Measurements from ENCODE around the gene XKR8. TPM values are rescaled to one million over a fixed set of nuclear protein-coding genes. Genes with fewer than 3 reads are reported as not detected.
"Not testable (repeated sequence)": the region's sequence is repeated elsewhere in the genome, so short reads cannot be mapped to it uniquely, and the experiment has no call there.

Gene XKR8
- total RNA-seq, 2 experiments from 2014 or later, result 3.2 to 4.8 TPM

DNA sequence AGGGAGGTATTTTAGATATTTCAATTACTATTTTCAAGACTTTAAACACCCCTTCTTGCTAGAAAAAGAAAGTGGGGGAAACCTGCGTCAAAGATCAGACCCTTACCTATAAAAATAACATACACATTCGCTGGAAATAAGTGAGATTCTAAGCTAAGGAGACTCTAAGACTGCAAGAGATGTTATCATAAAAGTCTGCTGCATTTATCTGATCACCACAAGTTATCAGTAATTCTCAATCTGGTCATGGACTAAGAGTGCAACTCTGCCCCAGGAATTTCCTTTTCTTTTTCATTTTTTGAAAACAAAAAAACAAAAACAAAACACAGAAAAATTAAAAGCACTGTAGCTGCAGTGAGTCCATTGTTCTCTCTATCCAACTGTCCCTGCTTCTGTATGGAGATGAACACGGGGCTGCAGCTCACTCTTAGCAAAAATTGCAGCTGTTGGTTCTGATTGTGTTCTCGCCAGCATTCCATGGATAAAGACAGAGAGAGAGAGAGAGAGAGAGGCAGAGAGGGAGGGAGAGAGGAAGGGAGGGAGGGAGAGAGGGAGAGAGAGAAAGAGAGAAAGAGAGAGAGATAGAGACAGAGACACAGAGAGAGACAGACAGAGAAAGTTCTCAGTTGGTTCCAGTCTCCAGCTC is 14.1 kb downstream of the XKR8 start:
- Mint-ChIP-seq H3K27ac (no peak overlapping the region), H3K27me3 (ENCODE audit: low read depth) (no peaks in the 10 kb centered on the region), H3K9me3 (no peaks in the 10 kb centered on the region), H3K4me3 (no peak overlapping the region), H3K36me3 (ENCODE audit: low read depth) (peaks cover 2% of the 10 kb centered on the region), H3K4me1 (ENCODE audit: low read depth) (peaks cover 6% of the 10 kb centered on the region)
- no peak for DNase-seq
- intact Hi-C loops (cut with micrococcal nuclease), result no loop called here
- CTCF ChIA-PET, result no interaction called here

GRCh38 chr1:27974417-27974781 is 14.6 kb downstream of the XKR8 start:
- DNase-seq, result no peak
- intact Hi-C loops (cut with micrococcal nuclease), result no loop called here
- Mint-ChIP-seq H3K27me3 (ENCODE audit: low read depth) (no peaks in the 10 kb centered on the region), H3K4me3 (no peak overlapping the region), H3K36me3 (ENCODE audit: low read depth) (peaks cover 2% of the 10 kb centered on the region), H3K27ac (no peak overlapping the region), H3K4me1 (ENCODE audit: low read depth) (peaks cover 4% of the 10 kb centered on the region), H3K9me3 (no peaks in the 10 kb centered on the region)
- CTCF ChIA-PET, result no interaction called here

DNA sequence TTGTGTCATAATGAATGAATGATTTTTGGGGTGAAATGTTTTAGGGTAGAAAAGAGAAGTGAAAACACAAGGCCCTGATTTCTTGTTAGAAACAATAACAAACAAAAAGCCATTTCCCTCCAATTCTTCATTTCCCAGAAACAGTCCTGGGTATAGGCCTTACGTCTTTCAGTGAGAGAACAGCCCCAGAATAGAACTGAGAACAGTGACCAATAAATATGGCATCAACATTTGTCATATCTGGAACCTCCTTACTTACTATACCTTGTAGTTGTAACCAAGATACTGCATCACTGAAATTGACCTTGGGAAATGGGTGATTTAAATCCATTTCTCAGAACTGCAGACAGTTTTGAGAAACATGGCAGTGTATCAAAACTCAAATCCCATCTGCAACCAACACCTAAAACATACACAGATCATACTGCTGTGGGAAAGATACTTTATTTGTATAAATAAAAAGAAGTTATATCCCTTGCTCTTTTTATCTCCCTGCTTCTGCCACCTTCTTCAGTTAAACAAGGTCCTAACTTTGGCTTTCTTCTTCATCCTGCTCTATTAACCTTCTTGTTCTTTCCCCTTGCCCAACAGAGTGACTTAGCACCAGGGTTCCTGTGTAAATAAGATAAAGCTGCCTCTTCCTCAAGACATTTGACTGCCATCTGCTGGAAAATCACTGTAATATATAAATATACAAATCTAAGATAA is 19.5 kb downstream of the XKR8 start:
- Mint-ChIP-seq H3K27me3 (ENCODE audit: low read depth) (no peaks in the 10 kb centered on the region), H3K4me3 (no peak overlapping the region), H3K36me3 (ENCODE audit: low read depth) (peaks cover 2% of the 10 kb centered on the region), H3K9me3 (no peaks in the 10 kb centered on the region), H3K27ac (no peak overlapping the region), H3K4me1 (ENCODE audit: low read depth) (no peaks in the 10 kb centered on the region)
- intact Hi-C loops (cut with micrococcal nuclease), result loop anchor here (1.0 kb wide), 2 partner anchors 39 to 121 kb away; no protein-coding TSS in a partner anchor
- CTCF ChIA-PET, result interaction anchor here (0.5 to 3.4 kb wide), 5 partner anchors 34 to 122 kb away, joined by 3 to 23 read pairs (median 4); no protein-coding TSS in a partner anchor
- DNase-seq, result no peak

DNA sequence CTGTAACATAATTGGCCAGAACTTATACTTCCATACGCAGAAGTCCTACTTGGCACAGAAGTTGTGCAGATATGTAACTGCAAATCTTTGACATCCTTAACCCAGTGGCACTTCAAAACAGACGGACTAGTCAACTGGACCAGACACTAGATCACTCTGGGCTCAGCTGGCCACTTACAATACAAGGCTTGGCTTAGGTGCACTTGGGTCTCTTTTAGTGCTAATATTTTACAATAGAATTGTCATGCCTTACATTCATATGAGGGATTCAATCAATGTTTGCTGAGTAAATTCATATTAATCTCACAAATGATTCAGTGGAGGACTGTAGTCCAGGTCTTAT is 20.1 kb downstream of the XKR8 start:
- DNase-seq, result no peak
- intact Hi-C loops (cut with micrococcal nuclease), result loop anchor here (1.0 kb wide), 2 partner anchors 40 to 122 kb away; no protein-coding TSS in a partner anchor
- H3K4me1 Mint-ChIP-seq (ENCODE audit: low read depth), result no peaks in the 10 kb centered on the region
- no peaks in the 10 kb centered on the region for H3K27me3 Mint-ChIP-seq (ENCODE audit: low read depth)
- no peak overlapping the region for H3K27ac Mint-ChIP-seq
- no peaks in the 10 kb centered on the region for H3K9me3 Mint-ChIP-seq
- CTCF ChIA-PET, result interaction anchor here (0.5 to 3.4 kb wide), 6 partner anchors 14 to 172 kb away, joined by 3 to 23 read pairs (median 4); no protein-coding TSS in a partner anchor
- H3K36me3 Mint-ChIP-seq (ENCODE audit: low read depth), result peaks cover 2% of the 10 kb centered on the region
- H3K4me3 Mint-ChIP-seq, result no peak overlapping the region

DNA sequence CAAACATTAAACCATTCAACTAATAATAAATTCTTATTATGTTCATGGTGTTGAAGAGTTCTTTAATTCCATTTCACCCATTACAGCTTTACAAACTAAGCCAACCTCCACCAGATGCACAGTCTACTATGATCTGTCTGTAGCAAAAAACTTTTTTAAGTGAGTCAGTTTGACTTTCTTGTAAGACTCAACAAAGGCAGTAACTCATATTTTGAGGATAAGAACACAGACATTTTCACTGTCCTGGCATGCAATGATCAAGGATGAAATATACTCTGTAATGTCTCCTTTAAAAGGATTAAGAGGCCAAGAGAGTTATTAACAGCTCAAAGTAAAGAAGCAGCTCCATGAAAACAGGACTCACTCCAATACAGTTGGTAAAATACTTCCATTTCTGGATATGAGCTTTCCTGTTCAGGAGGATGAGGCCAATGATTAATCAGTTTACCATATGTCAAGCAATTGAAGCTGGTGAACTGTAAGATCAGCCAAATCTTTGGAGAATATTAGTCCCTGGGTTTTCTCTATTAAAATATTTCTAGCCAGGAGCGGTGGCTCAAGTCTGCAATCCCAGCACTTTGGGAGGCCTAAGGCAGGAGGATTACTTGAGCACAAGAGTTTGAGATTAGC is 20.6 kb downstream of the XKR8 start:
- no peaks in the 10 kb centered on the region for H3K27me3 Mint-ChIP-seq (ENCODE audit: low read depth)
- H3K27ac Mint-ChIP-seq, result no peak overlapping the region
- CTCF ChIA-PET, result interaction anchor here (0.5 to 3.4 kb wide), 7 partner anchors 9 to 172 kb away, joined by 3 to 23 read pairs (median 4); no protein-coding TSS in a partner anchor
- no peak for DNase-seq
- intact Hi-C loops (cut with micrococcal nuclease), result no loop called here
- H3K4me1 Mint-ChIP-seq (ENCODE audit: low read depth), result no peaks in the 10 kb centered on the region
- H3K9me3 Mint-ChIP-seq, result no peaks in the 10 kb centered on the region
- peaks cover 2% of the 10 kb centered on the region for H3K36me3 Mint-ChIP-seq (ENCODE audit: low read depth)
- no peak overlapping the region for H3K4me3 Mint-ChIP-seq

DNA sequence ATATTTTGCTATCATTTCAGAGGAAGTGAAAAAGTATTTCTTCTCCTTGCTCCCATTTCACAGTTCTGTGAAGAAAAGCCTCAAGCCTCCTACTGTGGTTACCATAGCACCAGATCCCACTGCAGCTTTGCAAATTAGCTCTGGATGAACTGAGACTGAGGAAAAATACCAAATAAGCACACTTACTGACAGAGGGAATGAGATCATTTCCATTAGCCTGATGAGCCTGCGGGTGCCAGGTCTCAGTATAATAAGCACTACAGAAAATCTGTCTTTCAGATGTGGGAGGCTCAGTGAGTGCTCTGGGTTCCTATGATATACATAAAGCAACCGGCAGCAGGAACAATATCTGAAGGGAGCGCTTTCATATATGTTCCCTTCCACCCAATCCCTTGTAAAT is 21.4 kb downstream of the XKR8 start:
- Mint-ChIP-seq H3K4me3 (no peak overlapping the region), H3K27ac (no peak overlapping the region), H3K27me3 (ENCODE audit: low read depth) (no peaks in the 10 kb centered on the region), H3K9me3 (no peaks in the 10 kb centered on the region), H3K4me1 (ENCODE audit: low read depth) (no peaks in the 10 kb centered on the region), H3K36me3 (ENCODE audit: low read depth) (peaks cover 2% of the 10 kb centered on the region)
- intact Hi-C loops (cut with micrococcal nuclease), result no loop called here
- no peak for DNase-seq
- CTCF ChIA-PET, result interaction anchor here (0.6 to 3.4 kb wide), 5 partner anchors 10 to 123 kb away, joined by 3 to 23 read pairs (median 4); no protein-coding TSS in a partner anchor

DNA sequence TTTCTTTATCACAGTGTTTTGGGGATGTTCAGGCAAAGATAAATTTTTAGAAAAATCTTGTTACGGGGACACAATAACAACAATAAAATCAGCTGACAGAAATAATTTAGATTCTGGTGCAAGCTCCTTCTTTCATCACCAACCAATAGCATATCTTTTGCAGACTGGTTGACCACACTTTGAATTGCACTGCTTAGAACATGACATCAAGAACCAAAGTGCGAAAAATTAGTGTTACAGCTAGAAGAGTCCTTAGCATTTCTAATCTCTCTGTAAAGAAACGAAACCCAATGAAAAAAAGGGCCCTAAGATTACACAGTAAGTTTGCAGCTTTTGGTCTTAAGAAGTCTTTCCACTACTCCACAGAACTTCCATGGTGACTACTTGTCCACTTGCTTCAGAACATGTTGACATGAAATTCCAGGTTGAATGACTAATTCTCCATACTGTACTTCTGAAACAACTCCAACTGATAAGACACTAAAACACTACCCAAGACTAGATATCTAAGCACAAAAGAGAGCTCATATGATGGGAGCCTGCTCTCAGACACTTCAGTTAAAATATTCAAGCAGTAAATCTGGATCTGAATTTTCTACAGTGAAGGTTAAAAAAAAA is 31.3 kb downstream of the XKR8 start:
- CTCF ChIA-PET, result interaction anchor here (0.6 kb wide), 1 partner anchor 534 kb away, joined by 5 read pairs; no protein-coding TSS in a partner anchor
- Mint-ChIP-seq H3K36me3 (ENCODE audit: low read depth) (peaks cover 22% of the 10 kb centered on the region), H3K4me1 (ENCODE audit: low read depth) (peaks cover 27% of the 10 kb centered on the region), H3K4me3 (no peak overlapping the region), H3K9me3 (no peaks in the 10 kb centered on the region), H3K27me3 (ENCODE audit: low read depth) (no peaks in the 10 kb centered on the region), H3K27ac (no peak overlapping the region)
- intact Hi-C loops (cut with micrococcal nuclease), result loop anchor here (5.0 to 10.0 kb wide), 2 partner anchors 51 to 316 kb away; partner anchors contain the start of gene IFI6
- DNase-seq, result no peak

GRCh38 chr1:27992276-27992675 is 32.5 kb downstream of the XKR8 start:
- intact Hi-C loops (cut with micrococcal nuclease), result loop anchor here (5.0 to 10.0 kb wide), 2 partner anchors 50 to 317 kb away; partner anchors contain the start of gene IFI6
- Mint-ChIP-seq H3K36me3 (ENCODE audit: low read depth) (peaks cover 20% of the 10 kb centered on the region), H3K27me3 (ENCODE audit: low read depth) (no peaks in the 10 kb centered on the region), H3K9me3 (no peaks in the 10 kb centered on the region), H3K27ac (peak overlapping the region; percentile 57), H3K4me3 (no peak overlapping the region), H3K4me1 (ENCODE audit: low read depth) (peaks cover 26% of the 10 kb centered on the region)
- CTCF ChIA-PET, result interaction anchor here (0.7 to 1.6 kb wide), 3 partner anchors 96 to 367 kb away, joined by 3 to 4 read pairs (median 3); partner anchors contain the start of gene EYA3
- peak; percentile 70 for DNase-seq

DNA sequence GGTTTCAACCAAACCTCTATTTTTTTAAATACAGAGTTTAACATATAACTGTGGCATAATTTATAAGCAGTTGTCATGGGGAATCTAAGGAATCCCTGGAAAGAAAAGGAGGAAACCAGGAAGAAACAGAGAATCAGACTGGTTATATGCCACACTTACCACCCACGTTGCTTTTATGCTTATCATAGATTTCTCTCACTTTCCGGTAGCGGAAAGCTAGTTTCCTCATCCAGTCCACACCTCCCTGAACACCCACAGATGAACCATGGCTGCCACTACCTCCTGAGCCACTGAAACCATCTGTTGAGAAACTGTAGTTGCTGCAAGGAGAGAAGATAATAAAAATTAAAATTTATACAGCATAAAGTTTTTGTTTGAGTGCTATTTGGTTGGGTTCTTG is 33.5 kb downstream of the XKR8 start:
- Mint-ChIP-seq H3K27me3 (ENCODE audit: low read depth) (no peaks in the 10 kb centered on the region), H3K27ac (peak overlapping the region; percentile 65), H3K4me3 (no peak overlapping the region), H3K4me1 (ENCODE audit: low read depth) (peaks cover 25% of the 10 kb centered on the region), H3K9me3 (no peaks in the 10 kb centered on the region), H3K36me3 (ENCODE audit: low read depth) (peaks cover 21% of the 10 kb centered on the region)
- intact Hi-C loops (cut with micrococcal nuclease), result loop anchor here (5.0 to 10.0 kb wide), 2 partner anchors 49 to 318 kb away; partner anchors contain the start of gene IFI6
- CTCF ChIA-PET, result interaction anchor here (0.6 to 1.6 kb wide), 7 partner anchors 53 to 947 kb away, joined by 3 to 4 read pairs (median 3); partner anchors contain the start of gene EYA3
- DNase-seq, result peak; percentile 41

DNA sequence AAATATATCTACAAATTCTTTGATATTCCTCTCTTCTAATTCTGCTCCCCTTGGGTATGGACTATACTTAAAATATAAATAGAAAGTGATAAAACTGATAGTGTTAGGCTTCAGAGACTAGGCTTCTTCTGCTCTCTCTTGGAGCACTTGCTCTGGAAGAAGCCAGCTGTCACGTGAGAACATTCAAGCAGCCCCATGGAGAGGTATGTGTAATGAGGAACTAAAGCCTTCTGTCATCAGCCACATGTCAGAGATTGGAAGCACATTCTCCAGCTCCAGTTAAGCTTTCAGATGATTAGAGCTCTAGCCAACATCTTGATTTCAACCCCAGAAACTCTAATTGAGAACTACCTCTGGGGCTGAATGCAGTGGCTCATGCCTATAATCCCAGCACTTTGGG is 34.3 kb downstream of the XKR8 start:
- Mint-ChIP-seq H3K4me3 (no peak overlapping the region), H3K27me3 (ENCODE audit: low read depth) (no peaks in the 10 kb centered on the region), H3K36me3 (ENCODE audit: low read depth) (peaks cover 23% of the 10 kb centered on the region), H3K4me1 (ENCODE audit: low read depth) (peaks cover 25% of the 10 kb centered on the region), H3K27ac (no peak overlapping the region), H3K9me3 (no peaks in the 10 kb centered on the region)
- CTCF ChIA-PET, result interaction anchor here (1.0 to 1.6 kb wide), 5 partner anchors 14 to 137 kb away, joined by 3 to 4 read pairs (median 3); partner anchors contain the start of gene EYA3
- intact Hi-C loops (cut with micrococcal nuclease), result loop anchor here (5.0 to 10.0 kb wide), 2 partner anchors 48 to 319 kb away; partner anchors contain the start of gene IFI6
- DNase-seq, result no peak

GRCh38 chr1:27994526-27994925 is 34.8 kb downstream of the XKR8 start:
- H3K27ac Mint-ChIP-seq; H3K9me3 Mint-ChIP-seq; H3K4me3 Mint-ChIP-seq; H3K27me3 Mint-ChIP-seq (ENCODE audit: low read depth); DNase-seq: not testable (repeated sequence)
- Mint-ChIP-seq H3K4me1 (ENCODE audit: low read depth) (peaks cover 25% of the 10 kb centered on the region), H3K36me3 (ENCODE audit: low read depth) (peaks cover 24% of the 10 kb centered on the region)
- intact Hi-C loops (cut with micrococcal nuclease), result loop anchor here (5.0 to 10.0 kb wide), 2 partner anchors 48 to 320 kb away; partner anchors contain the start of gene IFI6
- CTCF ChIA-PET, result interaction anchor here (1.0 to 1.3 kb wide), 4 partner anchors 14 to 137 kb away, joined by 3 to 4 read pairs (median 3); no protein-coding TSS in a partner anchor
